Thoracic aorta (tissue), 2 donors: ENCODE data around the gene TACSTD2. TPM values are rescaled to one million over a fixed set of nuclear protein-coding genes. Genes with fewer than 3 reads are reported as not detected.

ENCODE experiments used
- ATAC-seq: fragments of 150-250 bp; one replicate; pipeline ENCODE4 v1.8.0; 2017; ENCODE audit warnings: low read depth; ENCODE audit not compliant: insufficient number of reproducible peaks, low FRiP score
- DNase-seq: peaks from one replicate; pipeline ENCODE4 v3.0.0-alpha.2; 2020; ENCODE audit warnings: low spot score
- H3K27ac ChIP-seq, 2 donors: fragments of 200-600 bp; sonication (generic); 1 replicate in 1 of 2; 2 replicates in 1 of 2; pipeline ENCODE4 v1.5.1; 2016; ENCODE audit warnings: mild to moderate bottlenecking in 2 of 2, moderate library complexity in 2 of 2
- H3K27me3 ChIP-seq: fragments of 200-600 bp; sonication (generic); replicated peaks from 2 replicates; pipeline ENCODE4 v1.6.0; 2016; ENCODE audit warnings: mild to moderate bottlenecking; ENCODE audit not compliant: insufficient read depth
- H3K36me3 ChIP-seq: fragments of 200-600 bp; sonication (generic); one replicate; pipeline ENCODE4 v1.5.1; 2016
- H3K4me1 ChIP-seq, 2 donors: fragments of 200-600 bp; sonication (generic); 1 replicate in 1 of 2; 2 replicates in 1 of 2; pipeline versions ENCODE4 v1.5.1 to v1.6.0; 2016; ENCODE audit warnings: low read depth in 2 of 2, mild to moderate bottlenecking in 1 of 2; ENCODE audit not compliant: control insufficient read depth in 1 of 2
- H3K4me3 ChIP-seq: fragments of 200-600 bp; sonication (generic); 2 replicates; pipeline ENCODE4 v1.5.1; 2016; ENCODE audit warnings: mild to moderate bottlenecking
- H3K9me3 ChIP-seq: fragments of 200-600 bp; sonication (generic); 2 replicates; pipeline ENCODE4 v1.5.1; 2016
- CTCF ChIP-seq: fragments of 200-600 bp; sonication (generic); IDR thresholded peaks from one replicate; pipeline ENCODE4 v1.5.1; 2019; ENCODE audit warnings: antibody characterized with exemption
- total RNA-seq, 2 donors: library from RNA; depleted of rRNA; stranded (reverse); fragments of >200 nt; gene quantifications; one replicate each; pipeline versions ENCODE4 v1.1.0 to v1.2.3, GENCODE V29; 2016

Gene TACSTD2
- total RNA-seq, 2 donors from 2014 or later: 6.9 to 8.1 TPM

DNA sequence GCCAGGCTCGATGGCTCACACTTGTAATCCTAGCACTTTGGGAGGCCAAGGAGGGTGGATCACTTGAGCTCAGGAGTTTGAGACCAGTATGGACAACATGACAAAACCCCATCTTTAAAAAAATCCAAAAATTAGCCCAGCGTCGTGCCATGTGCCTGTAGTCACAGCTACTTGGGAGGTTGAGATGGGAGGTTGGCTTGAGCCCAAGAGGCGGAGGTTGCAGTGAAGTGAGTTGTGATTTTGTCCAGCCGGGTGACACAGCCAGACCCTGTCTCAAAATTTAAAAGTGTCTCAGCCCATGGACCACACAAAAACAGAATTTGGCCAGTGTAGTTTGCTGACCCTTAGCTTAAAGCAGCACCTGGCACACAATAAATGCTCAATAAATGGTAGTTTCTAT is 11.3 kb upstream of the TACSTD2 start:
- no peak overlapping the region for H3K27ac ChIP-seq
- peaks cover 36 to 46% of the 10 kb centered on the region in 2 donors for H3K4me1 ChIP-seq
- no peak for TF ChIP-seq CTCF
- H3K4me3 ChIP-seq: no peak overlapping the region
- H3K27me3 ChIP-seq: no peaks in the 10 kb centered on the region
- H3K9me3 ChIP-seq: no peaks in the 10 kb centered on the region
- ATAC-seq (no peak), DNase-seq (no peak)
- H3K36me3 ChIP-seq: no peaks in the 10 kb centered on the region

- ATAC-seq (no peak), DNase-seq (no peak)
- TF ChIP-seq CTCF: no peak
- Histone ChIP-seq H3K27me3 (no peaks in the 10 kb centered on the region), H3K36me3 (no peaks in the 10 kb centered on the region), H3K4me1 (peaks cover 36 to 41% of the 10 kb centered on the region in 2 donors), H3K4me3 (no peak overlapping the region), H3K9me3 (no peaks in the 10 kb centered on the region), H3K27ac (no peak overlapping the region)
Observed at GRCh38 chr1:58587667-58588066, 10.6 kb upstream of the TACSTD2 start.

- no peaks in the 10 kb centered on the region for H3K27me3 ChIP-seq
- no peak for TF ChIP-seq CTCF
- ATAC-seq (no peak), DNase-seq (no peak)
- H3K9me3 ChIP-seq: no peaks in the 10 kb centered on the region
- H3K4me3 ChIP-seq: no peak overlapping the region
- H3K36me3 ChIP-seq: no peaks in the 10 kb centered on the region
- H3K4me1 ChIP-seq: peaks cover 26 to 29% of the 10 kb centered on the region in 2 donors
- no peak overlapping the region for H3K27ac ChIP-seq
Observed at GRCh38 chr1:58586271-58586670, 9.2 kb upstream of the TACSTD2 start.

DNA sequence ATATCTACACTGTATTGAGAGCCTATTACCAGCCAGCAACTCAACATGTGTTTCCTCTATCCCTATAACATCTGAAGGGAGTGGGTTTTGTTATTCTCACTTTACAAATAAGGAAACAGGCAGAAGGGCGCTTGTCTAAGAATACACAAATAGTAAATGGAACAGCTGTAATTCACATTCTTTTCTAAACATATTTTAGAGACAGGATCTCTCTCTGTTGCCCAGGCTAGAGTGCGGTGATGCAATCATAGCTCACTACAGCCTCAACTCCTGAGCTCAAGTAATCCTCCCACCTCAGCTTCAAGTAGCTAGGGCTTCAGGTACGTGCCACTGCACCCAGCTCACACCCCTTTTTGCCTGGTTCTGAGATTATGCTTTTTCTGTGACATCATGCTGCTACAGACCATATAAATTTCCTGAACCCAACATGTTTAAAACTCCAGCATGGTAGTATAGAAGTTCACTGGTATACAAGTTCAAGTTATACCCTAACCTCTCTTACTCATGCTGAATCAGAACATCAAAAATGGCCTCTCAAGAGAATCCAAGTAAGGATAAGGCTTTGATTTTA is 8.6 kb upstream of the TACSTD2 start:
- DNase-seq (no peak), ATAC-seq (no peak)
- Histone ChIP-seq H3K4me3 (no peak overlapping the region), H3K9me3 (no peaks in the 10 kb centered on the region), H3K27me3 (no peaks in the 10 kb centered on the region), H3K36me3 (no peaks in the 10 kb centered on the region), H3K4me1 (peaks cover 26 to 27% of the 10 kb centered on the region in 2 donors), H3K27ac (peak overlapping the region; percentile 78 to 87)
- no peak for TF ChIP-seq CTCF

DNA sequence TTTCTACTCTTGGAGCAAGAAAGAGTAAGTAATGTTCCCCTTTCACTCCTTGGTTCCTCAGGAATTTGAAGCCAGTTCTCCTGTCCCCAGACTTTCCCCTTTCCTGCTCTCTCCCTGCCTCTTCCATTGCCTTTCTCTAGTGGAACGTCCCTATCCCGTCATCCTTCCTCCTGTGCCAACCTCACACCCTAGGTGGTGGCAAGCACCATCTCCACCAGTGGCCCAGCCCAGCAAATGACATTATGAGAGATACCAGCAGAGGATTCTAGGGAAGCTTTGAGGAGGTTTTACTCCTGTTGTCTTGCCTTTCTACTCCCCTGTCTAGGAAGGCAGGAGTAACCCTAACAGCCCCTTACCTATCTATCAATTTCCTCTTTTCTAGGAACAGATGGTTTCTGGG is 8.1 kb upstream of the TACSTD2 start:
- ATAC-seq: no peak
- H3K27me3 ChIP-seq: no peaks in the 10 kb centered on the region
- peaks cover 26 to 27% of the 10 kb centered on the region in 2 donors for H3K4me1 ChIP-seq
- TF ChIP-seq CTCF: no peak
- DNase-seq: no peak
- no peaks in the 10 kb centered on the region for H3K36me3 ChIP-seq
- H3K4me3 ChIP-seq: no peak overlapping the region
- H3K9me3 ChIP-seq: no peaks in the 10 kb centered on the region
- H3K27ac ChIP-seq: peak overlapping the region; percentile 78 to 87
